ENCODE measurements around the gene ALLC.
"Not testable (repeated sequence)": the region's sequence is repeated elsewhere in the genome, so short reads cannot be mapped to it uniquely, and the experiment has no call there.

The ALLC gene

GRCh38 chr2:3626812-3627499 lies 31.0 kb upstream of the ALLC start:
- DNase-seq, result no peak

GRCh38 chr2:3627500-3628100 lies 30.4 kb upstream of the ALLC start:
- DNase-seq, result no peak

- DNase-seq, result no peak
Observed at GRCh38 chr2:3628241-3628679, 29.7 kb upstream of the ALLC start.

- no peak for DNase-seq
Observed at GRCh38 chr2:3628800-3629199, 29.2 kb upstream of the ALLC start.

- DNase-seq, result no peak
Observed at GRCh38 chr2:3630631-3631030, 27.4 kb upstream of the ALLC start.

- DNase-seq, result no peak
Observed at GRCh38 chr2:3631161-3631850, 26.7 kb upstream of the ALLC start.

GRCh38 chr2:3631851-3632659 lies 25.9 kb upstream of the ALLC start:
- no peak for DNase-seq

GRCh38 chr2:3633089-3633981 lies 24.7 kb upstream of the ALLC start:
- no peak for DNase-seq

GRCh38 chr2:3633982-3634595 lies 23.9 kb upstream of the ALLC start:
- no peak for DNase-seq

- DNase-seq, result no peak
Observed at GRCh38 chr2:3634596-3635121, 23.3 kb upstream of the ALLC start.

GRCh38 chr2:3635171-3635974 lies 22.6 kb upstream of the ALLC start:
- peak; percentile 11 for DNase-seq

GRCh38 chr2:3635975-3636327 lies 22.0 kb upstream of the ALLC start:
- not testable (repeated sequence) for DNase-seq

GRCh38 chr2:3636586-3637310 lies 21.3 kb upstream of the ALLC start:
- no peak for DNase-seq

- no peak for DNase-seq
Observed at GRCh38 chr2:3637311-3637675, 20.7 kb upstream of the ALLC start.

GRCh38 chr2:3637692-3638455 lies 20.1 kb upstream of the ALLC start:
- no peak for DNase-seq

GRCh38 chr2:3638456-3638810 lies 19.6 kb upstream of the ALLC start:
- no peak for DNase-seq

- DNase-seq, result no peak
Observed at GRCh38 chr2:3639015-3639630, 18.9 kb upstream of the ALLC start.

- no peak for DNase-seq
Observed at GRCh38 chr2:3639653-3640052, 18.3 kb upstream of the ALLC start.

- no peak for DNase-seq
Observed at GRCh38 chr2:3641181-3641580, 16.8 kb upstream of the ALLC start.

Measured in CD4-positive, alpha-beta T cell treated with Interleukin-15 for 1 hour (primary cell).